ENCODE data around the gene SLC24A3.

SLC24A3 gene

DNA sequence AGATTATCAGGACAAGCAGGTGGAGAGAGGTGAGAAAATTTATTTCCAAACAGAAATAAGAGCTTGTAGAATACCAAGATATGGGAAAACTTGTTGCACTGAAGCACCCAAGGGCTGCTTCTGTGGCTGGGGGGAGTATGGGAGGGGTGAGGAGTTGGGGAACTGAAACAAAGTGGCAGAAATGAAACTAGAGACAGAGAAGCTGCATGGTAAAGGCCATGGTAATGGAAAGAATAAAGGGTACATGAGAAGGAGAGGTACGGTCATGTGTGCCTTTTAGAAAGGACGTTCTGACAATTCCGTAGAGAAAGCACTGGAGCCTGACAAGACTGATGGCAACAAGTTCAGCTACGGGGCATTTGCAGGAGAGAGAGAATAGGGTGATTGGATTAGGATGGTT, 494.0 kb downstream of the SLC24A3 start:
- no peaks in the 10 kb centered on the region for H3K4me1 ChIP-seq (ENCODE audit: insufficient read depth, low read length)
- no peaks in the 10 kb centered on the region for H3K36me3 ChIP-seq (ENCODE audit: insufficient read depth, low read length)
- 95% methylated on average over 4 of the region's 4 CpGs for WGBS
- peaks cover 10% of the 10 kb centered on the region; the same call in 1 of the 2 replicates for H3K9me3 ChIP-seq (ENCODE audit: insufficient read depth, low read depth, low read length)
- H3K4me3 ChIP-seq (ENCODE audit: low read length): no peak overlapping the region
- no peak overlapping the region for H3K27ac ChIP-seq (ENCODE audit: low read depth, low read length)
- H3K9ac ChIP-seq (ENCODE audit: low read depth, low read length): no peak overlapping the region
- no peaks in the 10 kb centered on the region for H3K27me3 ChIP-seq (ENCODE audit: insufficient read depth, low read length)

DNA sequence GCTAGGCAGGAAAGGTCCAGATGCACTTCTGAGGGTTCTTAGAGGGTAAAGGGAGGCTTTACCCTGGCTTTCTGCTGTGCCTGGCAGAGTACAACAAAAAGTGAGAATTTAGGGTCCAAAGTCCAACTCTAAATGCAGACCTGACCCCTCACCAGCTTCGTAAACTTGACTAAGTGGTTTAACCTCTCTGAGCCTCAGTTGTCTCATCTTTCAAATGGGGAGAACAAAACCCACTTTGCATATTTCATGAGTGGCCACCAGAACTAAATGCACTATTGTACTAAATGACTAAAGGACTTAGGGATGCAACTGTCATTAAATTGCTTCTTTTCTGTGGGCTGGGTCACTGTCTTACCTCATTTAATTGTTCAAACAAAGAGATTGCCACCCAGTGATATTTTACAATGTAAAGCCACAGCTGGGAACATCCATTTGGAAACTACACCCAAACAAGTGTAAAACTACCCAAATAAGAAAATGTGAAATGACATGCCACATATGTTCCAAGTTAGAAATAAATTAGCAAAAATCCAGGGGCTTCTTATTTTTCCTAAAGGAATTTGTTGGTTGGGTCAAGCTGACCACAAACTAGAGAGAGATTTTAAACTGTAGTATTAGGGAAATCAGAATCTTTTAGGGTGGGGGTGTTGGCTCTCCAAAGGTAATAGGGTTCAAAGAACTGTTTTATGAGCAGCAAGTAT, 497.3 kb downstream of the SLC24A3 start:
- 87% methylated on average over 1 of the region's 1 CpG for WGBS
- Histone ChIP-seq H3K27me3 (ENCODE audit: insufficient read depth, low read length) (no peaks in the 10 kb centered on the region), H3K36me3 (ENCODE audit: insufficient read depth, low read length) (no peaks in the 10 kb centered on the region), H3K9me3 (ENCODE audit: insufficient read depth, low read depth, low read length) (no peaks in the 10 kb centered on the region), H3K4me1 (ENCODE audit: insufficient read depth, low read length) (no peaks in the 10 kb centered on the region), H3K27ac (ENCODE audit: low read depth, low read length) (no peak overlapping the region), H3K4me3 (ENCODE audit: low read length) (no peak overlapping the region), H3K9ac (ENCODE audit: low read depth, low read length) (no peak overlapping the region)

DNA sequence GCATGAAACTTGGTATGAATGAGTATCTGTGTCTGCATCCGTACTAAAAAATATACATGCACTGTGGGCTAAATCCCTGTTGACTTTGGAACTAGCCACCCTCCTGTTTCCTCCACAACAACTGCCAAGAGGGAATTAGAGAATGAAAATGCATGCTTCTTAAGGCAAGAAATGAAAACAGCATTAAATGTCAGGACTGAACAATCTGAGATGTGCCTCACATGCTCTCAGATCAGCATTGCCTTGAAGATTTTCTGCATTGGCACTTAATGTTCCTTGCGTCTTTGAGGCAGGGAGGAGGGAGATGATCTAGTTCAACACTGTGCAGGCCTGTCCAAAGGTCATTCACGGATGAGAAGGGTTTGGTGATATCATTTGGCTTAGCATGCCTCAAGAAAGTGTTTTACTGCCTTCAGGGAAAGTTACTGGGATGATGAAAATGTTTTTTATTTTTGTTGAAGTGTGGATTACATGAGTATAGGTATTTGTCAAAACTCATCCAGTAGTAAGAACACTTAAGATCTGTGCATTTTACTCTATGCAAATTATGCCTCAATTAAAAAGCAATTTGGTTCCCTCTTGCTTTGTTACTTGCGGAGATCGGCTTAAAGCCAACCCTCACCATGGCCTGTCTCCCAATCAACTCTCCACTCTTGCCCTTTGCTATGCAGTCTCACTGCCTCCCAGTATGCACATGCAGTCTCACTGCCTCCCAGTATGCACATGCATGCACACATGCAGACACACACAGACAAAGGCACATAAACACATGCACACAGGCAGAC, 498.1 kb downstream of the SLC24A3 start:
- no peaks in the 10 kb centered on the region for H3K4me1 ChIP-seq (ENCODE audit: insufficient read depth, low read length)
- WGBS: 90% methylated on average over 5 of the region's 5 CpGs
- no peaks in the 10 kb centered on the region for H3K9me3 ChIP-seq (ENCODE audit: insufficient read depth, low read depth, low read length)
- H3K27ac ChIP-seq (ENCODE audit: low read depth, low read length): no peak overlapping the region
- no peaks in the 10 kb centered on the region for H3K27me3 ChIP-seq (ENCODE audit: insufficient read depth, low read length)
- H3K4me3 ChIP-seq (ENCODE audit: low read length): no peak overlapping the region
- no peak overlapping the region for H3K9ac ChIP-seq (ENCODE audit: low read depth, low read length)
- no peaks in the 10 kb centered on the region for H3K36me3 ChIP-seq (ENCODE audit: insufficient read depth, low read length)

DNA sequence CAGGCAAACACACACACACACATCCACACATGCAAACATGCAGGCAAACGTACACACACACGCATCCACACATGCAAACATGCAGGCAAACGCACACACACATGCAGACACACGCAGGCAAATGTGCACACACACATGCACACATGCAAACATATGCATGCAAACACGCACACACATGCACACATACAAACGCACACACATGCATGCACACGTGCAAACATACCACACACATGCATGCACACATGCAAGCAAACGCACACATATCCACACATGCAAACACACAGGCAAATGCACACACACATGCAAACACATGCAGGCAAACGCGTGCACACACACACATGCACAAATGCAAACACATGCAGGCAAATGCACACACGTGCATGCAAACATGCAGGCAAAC, 498.7 kb downstream of the SLC24A3 start:
- Histone ChIP-seq H3K27me3 (ENCODE audit: insufficient read depth, low read length) (no peaks in the 10 kb centered on the region), H3K27ac (ENCODE audit: low read depth, low read length) (no peak overlapping the region), H3K4me3 (ENCODE audit: low read length) (no peak overlapping the region), H3K9me3 (ENCODE audit: insufficient read depth, low read depth, low read length) (no peaks in the 10 kb centered on the region), H3K36me3 (ENCODE audit: insufficient read depth, low read length) (no peaks in the 10 kb centered on the region), H3K9ac (ENCODE audit: low read depth, low read length) (no peak overlapping the region), H3K4me1 (ENCODE audit: insufficient read depth, low read length) (no peaks in the 10 kb centered on the region)
- WGBS: 84% methylated on average over 11 of the region's 11 CpGs

DNA sequence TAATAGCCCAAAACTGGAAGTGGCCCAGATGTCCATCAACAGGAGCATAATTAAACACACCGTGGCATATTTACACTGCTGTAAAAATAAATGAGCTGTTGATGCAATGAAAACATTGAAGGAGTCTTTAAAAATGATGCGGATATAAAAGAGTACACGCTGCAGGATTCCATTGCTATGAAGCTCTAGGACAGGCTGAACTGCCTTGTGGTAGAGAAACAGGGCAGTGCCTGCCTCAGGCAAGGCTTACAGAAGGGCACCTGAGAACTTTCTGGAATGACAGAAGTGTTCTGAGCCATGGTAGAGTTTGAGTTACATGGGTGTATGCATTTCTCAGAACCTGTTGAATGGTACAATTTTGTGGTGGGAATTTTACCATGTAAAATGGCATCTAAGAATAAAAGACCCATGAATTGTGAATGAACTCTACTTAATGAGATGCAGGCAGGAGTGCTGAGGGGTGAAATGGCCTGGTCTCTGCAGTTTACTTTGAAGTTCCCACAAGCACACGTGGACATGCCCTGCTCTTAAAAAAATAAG, 500.3 kb downstream of the SLC24A3 start:
- Histone ChIP-seq H3K36me3 (ENCODE audit: insufficient read depth, low read length) (no peaks in the 10 kb centered on the region), H3K4me1 (ENCODE audit: insufficient read depth, low read length) (no peaks in the 10 kb centered on the region), H3K9me3 (ENCODE audit: insufficient read depth, low read depth, low read length) (peaks cover 5% of the 10 kb centered on the region; the same call in 1 of the 2 replicates), H3K9ac (ENCODE audit: low read depth, low read length) (no peak overlapping the region), H3K4me3 (ENCODE audit: low read length) (no peak overlapping the region), H3K27me3 (ENCODE audit: insufficient read depth, low read length) (no peaks in the 10 kb centered on the region), H3K27ac (ENCODE audit: low read depth, low read length) (no peak overlapping the region)
- WGBS: 92% methylated on average over 4 of the region's 4 CpGs

DNA sequence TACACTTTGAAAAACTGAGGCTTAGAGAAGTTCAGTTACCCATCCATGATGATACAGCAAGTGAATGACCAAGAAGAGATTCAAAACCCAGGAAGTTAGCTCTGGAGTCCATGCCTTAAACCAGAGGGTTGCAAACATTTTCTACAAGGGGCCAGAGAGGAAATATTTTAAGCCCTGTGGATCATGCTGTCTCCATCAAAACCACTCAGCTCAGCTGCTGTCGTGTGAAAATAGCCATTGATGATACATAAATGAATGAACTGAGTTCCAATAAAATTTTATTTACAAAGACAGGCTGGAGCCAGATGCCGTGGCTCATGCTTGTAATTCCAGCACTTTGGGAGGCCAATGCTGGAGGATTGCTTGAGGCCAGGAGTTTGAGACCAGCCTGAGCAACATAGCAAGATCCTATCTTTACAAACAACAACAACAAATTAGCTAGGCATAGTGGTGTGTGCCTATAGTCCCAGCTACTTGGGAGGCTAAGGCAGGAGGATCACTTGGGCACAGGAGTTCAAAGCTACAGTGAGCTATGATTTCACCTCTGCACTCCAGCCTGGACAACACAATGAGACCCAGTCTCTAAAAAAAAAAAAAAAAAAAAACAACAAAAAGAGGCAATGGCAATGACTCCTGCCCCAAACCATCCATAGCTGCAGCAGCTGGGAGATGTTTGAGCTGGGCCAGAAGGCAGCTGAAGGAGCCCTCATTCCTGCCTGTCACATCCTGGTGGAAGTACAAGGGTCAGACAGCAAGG, 501.6 kb downstream of the SLC24A3 start:
- no peak overlapping the region for H3K9ac ChIP-seq (ENCODE audit: low read depth, low read length)
- H3K36me3 ChIP-seq (ENCODE audit: insufficient read depth, low read length): no peaks in the 10 kb centered on the region
- H3K4me1 ChIP-seq (ENCODE audit: insufficient read depth, low read length): no peaks in the 10 kb centered on the region
- H3K27me3 ChIP-seq (ENCODE audit: insufficient read depth, low read length): no peaks in the 10 kb centered on the region
- no peak overlapping the region for H3K4me3 ChIP-seq (ENCODE audit: low read length)
- 94% methylated on average over 2 of the region's 2 CpGs for WGBS
- H3K9me3 ChIP-seq (ENCODE audit: insufficient read depth, low read depth, low read length): peaks cover 5% of the 10 kb centered on the region; the same call in 1 of the 2 replicates
- H3K27ac ChIP-seq (ENCODE audit: low read depth, low read length): no peak overlapping the region

DNA sequence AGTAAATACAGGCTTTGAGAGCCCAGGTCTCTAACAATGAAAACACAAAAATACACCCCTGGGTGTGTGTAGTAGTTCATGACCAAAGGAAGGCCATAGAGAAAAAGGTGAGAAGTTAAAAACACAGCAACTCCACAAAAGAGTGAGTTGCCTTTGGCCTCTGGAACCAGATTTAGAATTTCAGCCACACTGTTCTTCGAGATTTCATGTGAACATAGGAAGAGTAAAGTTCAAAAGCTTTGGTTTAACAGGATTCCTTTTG, 502.1 kb downstream of the SLC24A3 start:
- Histone ChIP-seq H3K9ac (ENCODE audit: low read depth, low read length) (no peak overlapping the region), H3K36me3 (ENCODE audit: insufficient read depth, low read length) (no peaks in the 10 kb centered on the region), H3K4me3 (ENCODE audit: low read length) (no peak overlapping the region), H3K9me3 (ENCODE audit: insufficient read depth, low read depth, low read length) (peaks cover 5% of the 10 kb centered on the region; the same call in 1 of the 2 replicates), H3K4me1 (ENCODE audit: insufficient read depth, low read length) (no peaks in the 10 kb centered on the region), H3K27me3 (ENCODE audit: insufficient read depth, low read length) (no peaks in the 10 kb centered on the region), H3K27ac (ENCODE audit: low read depth, low read length) (no peak overlapping the region)
- WGBS: 91% methylated on average over 1 of the region's 1 CpG

DNA sequence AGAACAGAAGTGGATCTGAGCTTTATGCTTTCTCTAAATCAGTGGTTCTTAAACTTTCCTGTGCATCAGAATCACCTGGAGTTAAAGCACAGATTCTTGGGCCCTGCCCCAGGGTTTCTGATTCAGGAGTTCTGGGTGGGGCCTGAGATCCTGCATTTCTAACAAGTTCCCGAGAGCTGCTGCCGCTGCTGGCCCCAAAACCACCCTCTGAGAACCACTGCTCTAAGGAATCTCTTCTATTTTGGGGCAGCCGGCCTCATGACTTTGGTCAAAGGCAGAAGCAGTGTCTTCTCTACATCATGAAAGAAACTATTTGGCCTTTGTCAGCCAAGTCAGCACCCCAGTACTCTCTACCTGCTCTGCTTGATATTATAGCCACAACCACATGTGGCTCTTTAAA, 503.5 kb downstream of the SLC24A3 start:
- Histone ChIP-seq H3K9ac (ENCODE audit: low read depth, low read length) (no peak overlapping the region), H3K27ac (ENCODE audit: low read depth, low read length) (no peak overlapping the region), H3K36me3 (ENCODE audit: insufficient read depth, low read length) (no peaks in the 10 kb centered on the region), H3K27me3 (ENCODE audit: insufficient read depth, low read length) (no peaks in the 10 kb centered on the region), H3K9me3 (ENCODE audit: insufficient read depth, low read depth, low read length) (peaks cover 5% of the 10 kb centered on the region; the same call in 1 of the 2 replicates), H3K4me1 (ENCODE audit: insufficient read depth, low read length) (no peaks in the 10 kb centered on the region), H3K4me3 (ENCODE audit: low read length) (no peak overlapping the region)
- WGBS: 85% methylated on average over 3 of the region's 3 CpGs

DNA sequence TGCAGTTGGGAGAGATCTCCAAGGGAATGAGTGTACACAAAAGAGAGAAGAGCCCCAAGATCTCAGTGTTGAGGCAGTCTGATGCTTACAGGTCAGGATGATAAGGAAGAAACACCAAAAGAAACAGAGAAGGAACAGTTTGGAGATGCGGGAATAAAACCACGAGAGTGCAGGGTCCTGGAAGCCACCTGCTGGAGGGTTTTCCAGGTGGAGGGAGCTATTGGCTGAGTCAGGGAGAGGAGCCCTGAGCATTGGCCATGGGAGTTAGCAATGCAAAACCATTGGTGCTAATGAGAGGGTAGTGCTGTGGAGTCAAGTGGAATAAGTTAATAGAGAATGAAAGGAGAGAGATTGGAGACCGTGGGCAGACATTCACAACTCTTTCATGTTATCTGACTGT, 506.4 kb downstream of the SLC24A3 start:
- Histone ChIP-seq H3K4me1 (ENCODE audit: insufficient read depth, low read length) (no peaks in the 10 kb centered on the region), H3K27me3 (ENCODE audit: insufficient read depth, low read length) (no peaks in the 10 kb centered on the region), H3K27ac (ENCODE audit: low read depth, low read length) (no peak overlapping the region), H3K9ac (ENCODE audit: low read depth, low read length) (no peak overlapping the region), H3K9me3 (ENCODE audit: insufficient read depth, low read depth, low read length) (peaks cover 5% of the 10 kb centered on the region; the same call in 1 of the 2 replicates), H3K4me3 (ENCODE audit: low read length) (no peak overlapping the region), H3K36me3 (ENCODE audit: insufficient read depth, low read length) (no peaks in the 10 kb centered on the region)
- 77% methylated on average over 3 of the region's 3 CpGs for WGBS

DNA sequence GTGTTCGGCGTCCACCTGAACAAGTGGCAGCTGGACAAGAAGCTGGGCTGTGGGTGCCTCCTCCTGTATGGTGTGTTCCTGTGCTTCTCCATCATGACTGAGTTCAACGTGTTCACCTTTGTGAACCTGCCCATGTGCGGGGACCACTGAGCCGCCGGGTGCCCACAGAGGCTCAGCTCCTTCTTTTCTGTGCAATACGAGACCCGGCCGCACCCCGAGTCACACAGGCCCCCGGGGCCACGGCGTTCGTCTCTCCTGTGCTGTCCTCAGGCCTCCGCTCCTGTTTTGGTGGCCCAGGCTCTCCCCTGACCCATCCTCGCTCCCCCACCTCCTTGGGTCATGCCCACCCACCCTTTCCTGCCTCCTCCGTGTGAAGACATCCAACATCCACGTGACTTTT, 508.5 kb downstream of the SLC24A3 start:
- 96% methylated on average over 18 of the region's 18 CpGs for WGBS
- no peak overlapping the region for H3K27ac ChIP-seq (ENCODE audit: low read depth, low read length)

DNA sequence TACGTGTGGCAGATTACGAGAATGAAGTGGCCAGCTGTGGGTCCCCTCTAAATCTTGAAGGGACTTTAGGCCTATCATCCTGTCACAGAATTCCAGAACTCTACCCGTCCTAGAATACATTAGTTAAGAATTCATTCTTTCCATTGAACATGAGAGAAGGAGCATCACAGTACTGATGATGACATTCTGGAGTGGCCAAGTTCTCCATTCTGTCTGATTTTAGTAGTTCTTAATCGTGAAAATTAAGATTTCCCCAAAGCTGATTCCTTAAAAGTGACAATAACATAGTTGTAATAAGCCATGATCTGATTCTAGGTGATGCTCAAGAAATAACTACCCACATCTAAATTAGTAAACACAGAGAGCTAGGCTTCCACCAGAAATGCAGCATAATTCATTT, 510.6 kb downstream of the SLC24A3 start:
- Histone ChIP-seq H3K27me3 (ENCODE audit: insufficient read depth, low read length) (no peaks in the 10 kb centered on the region), H3K9me3 (ENCODE audit: insufficient read depth, low read depth, low read length) (no peaks in the 10 kb centered on the region), H3K4me1 (ENCODE audit: insufficient read depth, low read length) (no peaks in the 10 kb centered on the region), H3K27ac (ENCODE audit: low read depth, low read length) (no peak overlapping the region), H3K36me3 (ENCODE audit: insufficient read depth, low read length) (no peaks in the 10 kb centered on the region), H3K4me3 (ENCODE audit: low read length) (no peak overlapping the region), H3K9ac (ENCODE audit: low read depth, low read length) (no peak overlapping the region)
- whole genome bisulfite sequencing: 91% methylated on average over 4 of the region's 4 CpGs

More for the DNA sequence above, 508.5 kb downstream of the SLC24A3 start:
- H3K36me3 ChIP-seq (ENCODE audit: insufficient read depth, low read length): no peaks in the 10 kb centered on the region
- no peaks in the 10 kb centered on the region for H3K4me1 ChIP-seq (ENCODE audit: insufficient read depth, low read length)
- H3K9ac ChIP-seq (ENCODE audit: low read depth, low read length): no peak overlapping the region
- peaks cover 5% of the 10 kb centered on the region; the same call in 1 of the 2 replicates for H3K9me3 ChIP-seq (ENCODE audit: insufficient read depth, low read depth, low read length)
- no peaks in the 10 kb centered on the region for H3K27me3 ChIP-seq (ENCODE audit: insufficient read depth, low read length)
- no peak overlapping the region for H3K4me3 ChIP-seq (ENCODE audit: low read length)
